Mononuclear cell (primary cell): ENCODE results near the gene KCNMA1. TPM values are rescaled to one million over a fixed set of nuclear protein-coding genes. Genes with fewer than 3 reads are reported as not detected.
"Not testable (repeated sequence)": the region's sequence is repeated elsewhere in the genome, so short reads cannot be mapped to it uniquely, and the experiment has no call there.

Source experiments
- H3K27me3 ChIP-seq: 2 replicates; pipeline ENCODE4 v1.6.0; 2011; ENCODE audit warnings: low read length, control low read depth; ENCODE audit not compliant: insufficient read depth
- H3K4me1 ChIP-seq: 2 replicates; pipeline ENCODE4 v1.5.1; 2011; ENCODE audit warnings: mild to moderate bottlenecking, low read length, control low read depth; ENCODE audit not compliant: insufficient read depth
- H3K4me3 ChIP-seq: 2 replicates; pipeline ENCODE4 v1.5.1; 2011; ENCODE audit warnings: mild to moderate bottlenecking, low read length, moderate library complexity
- H3K9me3 ChIP-seq: 2 replicates; pipeline ENCODE4 v1.5.1; 2011; ENCODE audit warnings: low read depth, mild to moderate bottlenecking, control low read depth, low read length
- total RNA-seq: library from RNA; depleted of rRNA; stranded (reverse); fragments of >200 nt; gene quantifications from one replicate; pipeline ENCODE4 v1.2.3, GENCODE V29; 2012

Gene KCNMA1
- total RNA-seq, 1 donor = 0.42 TPM

DNA sequence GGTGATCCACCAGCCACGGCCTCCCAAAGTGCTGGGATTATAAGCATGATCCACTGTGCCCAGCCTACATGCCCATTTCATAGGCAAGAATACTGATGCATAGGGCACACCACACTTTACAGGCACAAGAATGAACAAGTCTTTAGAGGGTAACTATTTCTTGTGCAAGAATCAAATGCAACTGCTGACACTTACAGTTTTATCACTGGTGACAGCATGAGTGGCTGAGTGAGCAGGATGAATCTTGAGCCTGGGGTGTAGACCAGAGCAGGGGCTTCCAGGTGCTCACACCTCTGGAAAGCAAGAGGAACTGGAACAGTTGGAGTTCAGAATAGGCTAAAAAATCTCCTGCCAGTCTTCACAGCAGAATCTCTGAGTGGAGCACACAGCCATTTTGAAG is 287.5 kb downstream of the KCNMA1 start:
- no peak overlapping the region for H3K4me3 ChIP-seq
- no peaks in the 10 kb centered on the region for H3K27me3 ChIP-seq
- H3K9me3 ChIP-seq = no peaks in the 10 kb centered on the region
- no peaks in the 10 kb centered on the region for H3K4me1 ChIP-seq

DNA sequence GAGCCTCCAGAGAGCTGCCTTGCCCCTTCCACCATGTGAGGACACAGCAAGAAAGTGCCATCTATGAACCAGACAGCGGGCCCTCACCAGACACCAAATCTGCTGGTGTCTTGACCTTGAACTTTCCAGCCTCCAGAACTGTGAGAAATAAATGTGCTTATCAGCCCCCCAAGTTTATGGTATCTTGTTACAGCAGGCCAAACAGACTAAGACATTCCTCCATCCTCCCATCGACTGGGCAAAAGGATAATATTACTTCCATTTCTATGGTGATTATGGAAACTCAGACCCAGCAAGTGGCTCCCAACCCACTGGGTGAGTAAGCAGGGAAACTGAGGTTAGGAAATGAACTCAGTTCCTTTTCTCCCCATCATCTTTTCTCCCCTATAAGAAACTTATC is 288.4 kb downstream of the KCNMA1 start:
- H3K9me3 ChIP-seq = no peaks in the 10 kb centered on the region
- H3K4me1 ChIP-seq = no peaks in the 10 kb centered on the region
- H3K27me3 ChIP-seq = no peaks in the 10 kb centered on the region
- no peak overlapping the region for H3K4me3 ChIP-seq

DNA sequence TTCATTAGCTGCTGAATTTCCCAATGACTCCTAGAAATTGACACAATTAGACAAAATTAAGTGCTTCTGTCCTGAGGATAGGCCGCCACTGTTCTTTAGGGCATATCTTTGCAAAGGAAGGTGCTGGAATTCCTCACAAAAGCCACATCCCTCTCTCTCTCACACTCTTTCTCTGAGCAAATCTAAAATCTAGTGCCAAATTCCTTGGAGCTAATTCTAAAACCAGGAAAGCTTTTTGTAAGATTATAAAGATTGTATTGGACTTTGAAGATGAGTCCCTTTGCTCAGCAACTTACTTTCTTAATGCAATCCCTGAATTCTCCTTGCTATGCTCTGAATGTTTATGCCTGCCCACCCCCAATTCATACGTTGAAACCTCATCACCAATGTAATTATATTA is 288.9 kb downstream of the KCNMA1 start:
- Histone ChIP-seq H3K27me3 (no peaks in the 10 kb centered on the region), H3K4me3 (no peak overlapping the region), H3K9me3 (no peaks in the 10 kb centered on the region), H3K4me1 (no peaks in the 10 kb centered on the region)

- no peaks in the 10 kb centered on the region for H3K4me1 ChIP-seq
- no peaks in the 10 kb centered on the region for H3K9me3 ChIP-seq
- no peak overlapping the region for H3K4me3 ChIP-seq
- H3K27me3 ChIP-seq = no peaks in the 10 kb centered on the region
Observed at GRCh38 chr10:77348082-77348481, 289.5 kb downstream of the KCNMA1 start.

- Histone ChIP-seq H3K4me1 (no peaks in the 10 kb centered on the region), H3K4me3 (no peak overlapping the region), H3K9me3 (no peaks in the 10 kb centered on the region), H3K27me3 (no peaks in the 10 kb centered on the region)
Observed at GRCh38 chr10:77347052-77347451, 290.6 kb downstream of the KCNMA1 start.

DNA sequence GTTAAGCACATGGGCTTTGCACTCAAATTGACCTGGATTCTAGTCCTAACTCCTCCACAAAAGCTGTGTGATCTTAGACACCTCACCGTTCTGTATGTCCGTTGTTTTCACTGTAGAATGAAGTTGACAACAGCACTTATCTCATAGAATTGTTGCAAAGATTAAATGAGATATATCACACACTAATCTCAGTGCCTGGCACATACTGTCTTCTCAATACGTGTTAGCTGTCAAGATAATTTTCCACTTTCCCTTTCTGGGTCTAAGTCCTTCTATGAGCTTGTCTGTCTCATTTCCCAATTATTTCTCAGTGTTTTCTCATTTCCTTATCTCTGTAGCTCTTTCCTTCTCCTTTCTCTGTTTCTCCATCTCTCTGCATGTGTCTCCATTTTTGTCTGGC is 296.6 kb downstream of the KCNMA1 start:
- Histone ChIP-seq H3K9me3 (no peaks in the 10 kb centered on the region), H3K4me1 (no peaks in the 10 kb centered on the region), H3K27me3 (no peaks in the 10 kb centered on the region), H3K4me3 (no peak overlapping the region)

DNA sequence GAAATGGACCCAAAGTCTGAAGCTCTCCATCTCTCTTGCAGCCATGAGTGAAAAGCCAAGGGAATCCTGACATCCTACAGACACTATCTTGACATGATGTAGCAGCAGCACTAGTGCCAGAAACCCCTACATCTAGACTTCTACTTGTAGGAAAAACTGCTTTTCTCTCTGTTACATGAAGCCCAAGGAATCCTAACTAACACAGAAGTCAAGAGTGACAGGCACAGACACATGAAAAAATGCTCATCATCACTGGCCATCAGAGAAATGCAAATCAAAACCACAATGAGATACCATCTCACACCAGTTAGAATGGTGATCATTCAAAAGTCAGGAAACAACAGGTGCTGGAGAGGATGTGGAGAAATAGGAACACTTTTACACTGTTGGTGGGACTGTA is 297.7 kb downstream of the KCNMA1 start:
- H3K4me1 ChIP-seq, H3K4me3 ChIP-seq, H3K9me3 ChIP-seq, H3K27me3 ChIP-seq: not testable (repeated sequence)

GRCh38 chr10:77339166-77339565 is 298.4 kb downstream of the KCNMA1 start:
- Histone ChIP-seq H3K27me3 (no peaks in the 10 kb centered on the region), H3K4me3 (no peak overlapping the region), H3K9me3 (no peaks in the 10 kb centered on the region), H3K4me1 (no peaks in the 10 kb centered on the region)

DNA sequence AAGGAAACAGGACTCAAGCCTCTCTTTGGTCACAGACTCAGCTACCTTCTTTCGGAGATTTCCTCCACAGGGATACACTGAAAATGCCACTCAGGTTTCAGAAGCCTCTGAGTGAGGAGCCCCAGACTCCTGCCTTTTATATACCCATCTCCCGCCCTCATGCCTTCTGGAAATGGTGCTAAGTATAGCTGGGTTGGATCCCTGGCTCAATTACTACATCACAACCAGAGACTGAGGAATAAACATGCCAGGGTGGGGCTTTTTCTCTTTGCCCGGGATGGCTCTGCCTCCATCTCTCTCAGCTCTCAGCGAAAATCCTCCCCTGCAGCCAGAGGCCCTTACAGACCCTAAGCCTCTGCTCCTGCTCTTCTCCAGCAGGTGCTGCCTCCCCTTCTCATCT is 299.5 kb downstream of the KCNMA1 start:
- Histone ChIP-seq H3K9me3 (no peaks in the 10 kb centered on the region), H3K4me3 (no peak overlapping the region), H3K4me1 (no peaks in the 10 kb centered on the region), H3K27me3 (no peaks in the 10 kb centered on the region)

GRCh38 chr10:77334501-77334900 is 303.1 kb downstream of the KCNMA1 start:
- Histone ChIP-seq H3K4me1 (no peaks in the 10 kb centered on the region), H3K4me3 (no peak overlapping the region), H3K27me3 (no peaks in the 10 kb centered on the region), H3K9me3 (no peaks in the 10 kb centered on the region)

DNA sequence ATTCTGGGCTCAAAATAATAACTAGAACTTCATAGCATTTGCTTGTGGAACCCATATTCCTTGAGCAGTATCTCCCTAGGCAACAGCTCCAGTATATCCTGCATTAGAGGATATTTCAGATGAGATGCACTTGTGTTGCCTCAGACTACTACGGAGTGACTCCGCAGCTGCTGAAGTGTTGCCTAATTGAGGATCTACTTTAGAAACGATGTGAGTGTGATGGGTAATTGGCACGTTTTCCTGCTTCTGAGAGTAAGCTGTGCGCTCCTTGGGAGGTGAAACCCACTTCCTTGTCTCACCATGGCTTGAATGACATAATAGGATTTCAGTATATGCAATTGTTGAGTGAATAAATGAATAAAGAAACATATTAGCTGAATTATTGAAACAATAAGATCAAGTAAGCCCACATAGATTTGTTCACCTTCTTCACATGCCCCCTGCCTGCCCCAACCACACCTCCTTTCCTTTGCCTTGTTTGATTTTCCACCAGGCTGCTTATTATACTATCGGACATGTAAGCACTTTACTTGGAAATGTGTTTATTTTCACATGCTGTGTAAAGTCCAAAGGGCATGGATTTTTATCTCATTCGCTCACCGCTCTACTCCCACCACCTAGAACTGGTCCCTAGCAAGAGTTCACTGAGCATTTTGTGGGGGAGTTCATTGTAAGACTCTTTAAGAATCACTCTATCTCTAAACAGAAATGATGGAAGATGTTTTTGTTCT is 303.8 kb downstream of the KCNMA1 start:
- no peaks in the 10 kb centered on the region for H3K9me3 ChIP-seq
- no peaks in the 10 kb centered on the region for H3K27me3 ChIP-seq
- H3K4me1 ChIP-seq = no peaks in the 10 kb centered on the region
- H3K4me3 ChIP-seq = no peak overlapping the region

GRCh38 chr10:77332256-77332655 is 305.4 kb downstream of the KCNMA1 start:
- no peaks in the 10 kb centered on the region for H3K27me3 ChIP-seq
- H3K9me3 ChIP-seq = no peaks in the 10 kb centered on the region
- no peak overlapping the region for H3K4me3 ChIP-seq
- no peaks in the 10 kb centered on the region for H3K4me1 ChIP-seq

DNA sequence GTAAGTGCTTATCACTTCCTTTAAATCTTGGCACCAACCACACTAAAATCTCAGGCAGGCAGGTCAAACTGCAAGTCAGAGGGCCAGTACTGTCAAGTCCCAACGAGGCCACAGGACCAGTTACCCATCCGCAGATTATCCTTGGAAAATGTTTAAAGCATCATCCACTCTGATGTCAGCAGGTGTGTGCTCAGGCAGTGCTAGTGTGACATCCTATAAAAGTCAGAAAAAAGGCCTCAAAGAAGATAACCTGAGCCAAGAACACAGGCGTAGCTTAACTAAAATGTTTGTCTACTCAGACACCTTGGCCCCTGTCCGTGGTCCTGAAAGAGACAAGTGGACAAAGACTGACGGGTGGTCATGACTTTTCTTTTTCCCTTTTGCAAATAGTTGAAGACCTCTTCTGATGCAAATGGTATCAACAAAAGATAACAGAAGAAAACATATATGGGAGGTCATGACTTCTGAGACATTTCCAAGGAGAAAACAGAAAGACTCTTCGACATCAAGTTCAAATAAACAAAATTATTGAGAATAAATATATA is 309.3 kb downstream of the KCNMA1 start:
- Histone ChIP-seq H3K9me3 (no peaks in the 10 kb centered on the region), H3K4me1 (no peaks in the 10 kb centered on the region), H3K27me3 (no peaks in the 10 kb centered on the region), H3K4me3 (no peak overlapping the region)

GRCh38 chr10:77325233-77325537 is 312.4 kb downstream of the KCNMA1 start:
- Histone ChIP-seq H3K27me3 (no peaks in the 10 kb centered on the region), H3K4me1 (no peaks in the 10 kb centered on the region), H3K4me3 (no peak overlapping the region), H3K9me3 (no peaks in the 10 kb centered on the region)

GRCh38 chr10:77321838-77322237 is 315.8 kb downstream of the KCNMA1 start:
- Histone ChIP-seq H3K9me3 (no peaks in the 10 kb centered on the region), H3K27me3 (no peaks in the 10 kb centered on the region), H3K4me3 (no peak overlapping the region), H3K4me1 (no peaks in the 10 kb centered on the region)

DNA sequence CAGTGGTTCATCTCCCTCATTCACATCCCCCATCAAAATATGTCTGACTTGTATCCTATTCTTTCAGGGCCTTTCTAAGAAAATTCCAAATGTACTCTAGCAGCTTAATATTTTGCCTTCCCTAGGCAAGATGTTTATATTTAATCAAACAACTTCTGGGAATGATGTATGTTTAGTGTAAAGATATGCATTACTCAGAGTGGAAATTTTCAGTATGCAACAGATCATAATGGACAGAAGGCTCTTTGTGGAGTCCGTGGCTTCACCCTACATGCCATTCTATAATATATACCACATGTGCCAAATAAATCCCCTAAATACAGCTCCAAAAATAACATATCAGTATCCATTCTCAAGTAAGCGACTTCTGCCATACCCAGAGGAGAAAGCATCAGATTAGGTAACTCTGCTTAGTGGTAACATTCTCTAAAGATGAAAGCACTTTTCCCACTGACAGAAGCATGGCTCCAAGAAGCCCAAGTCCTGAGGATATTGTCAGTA is 316.6 kb downstream of the KCNMA1 start:
- Histone ChIP-seq H3K4me1 (no peaks in the 10 kb centered on the region), H3K4me3 (no peak overlapping the region), H3K27me3 (no peaks in the 10 kb centered on the region), H3K9me3 (no peaks in the 10 kb centered on the region)
